Gastrocnemius medialis (tissue), 4 donors: ENCODE measurements around the gene CCNQ.

ENCODE experiments used
- POLR2A ChIP-seq, 2 donors: fragments of 450-650 bp; IDR thresholded peaks; one replicate each; pipeline ENCODE4 v1.6.1; 2017; ENCODE audit warnings: antibody characterized with exemption in 2 of 2, mild to moderate bottlenecking in 2 of 2, moderate library complexity in 2 of 2
- TF ChIP-seq, protein P1 (sequence below), 5 experiments: fragments of 450-650 bp in 3 of 5; fragments of 200-600 bp in 2 of 5; sonication (generic) in 2 of 5; IDR thresholded peaks in 4 of 5; conservative IDR thresholded peaks in 1 of 5; 1 replicate in 4 of 5; 2 replicates in 1 of 5; pipeline ENCODE4 v1.5.1; 2016 to 2019; ENCODE audit warnings: antibody characterized with exemption in 5 of 5, mild to moderate bottlenecking in 3 of 5, moderate library complexity in 3 of 5

DNA sequence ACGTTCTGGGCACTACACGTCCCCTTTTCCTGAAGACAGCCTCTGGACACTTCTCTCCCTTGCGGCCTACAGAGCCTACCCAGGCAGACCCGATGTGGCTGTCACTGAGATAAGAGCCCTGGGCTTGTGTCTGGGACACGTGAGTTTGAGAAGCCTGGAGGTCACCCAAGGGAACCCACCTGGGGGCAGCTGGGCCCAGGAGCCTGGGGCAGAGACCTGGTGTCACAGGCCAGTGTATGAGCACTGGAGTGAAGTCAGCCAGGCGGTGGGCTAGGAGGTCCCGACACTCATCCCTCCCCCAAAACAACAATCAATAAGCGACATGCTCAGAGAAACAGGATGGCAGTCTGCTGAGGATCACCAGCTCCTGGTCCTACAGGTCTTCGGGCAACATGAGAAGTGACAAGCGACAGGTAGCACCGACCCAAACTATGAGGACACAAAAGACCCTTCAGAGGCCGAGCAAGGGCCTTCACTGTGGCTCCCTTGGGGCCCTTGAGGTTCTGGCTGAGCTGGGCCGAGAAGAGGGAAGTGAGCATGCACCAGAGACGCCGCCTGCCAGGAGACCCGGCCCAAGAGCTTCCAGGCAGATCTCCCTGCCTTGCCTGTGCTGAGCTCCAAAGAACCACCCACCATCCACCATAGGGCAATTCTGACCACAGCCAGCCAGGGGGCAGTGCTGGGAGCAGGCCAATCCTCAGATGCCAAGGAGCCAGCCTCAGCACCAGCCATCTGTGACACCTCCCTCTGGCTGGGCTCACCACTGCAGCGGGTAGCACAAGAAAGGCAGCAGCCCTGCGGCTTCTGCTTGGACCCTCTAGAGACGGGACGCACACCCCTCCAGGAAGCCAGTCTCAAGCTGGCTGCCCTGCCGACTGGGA is 37.1 kb upstream of the CCNQ start:
- TF ChIP-seq, protein P1, sequence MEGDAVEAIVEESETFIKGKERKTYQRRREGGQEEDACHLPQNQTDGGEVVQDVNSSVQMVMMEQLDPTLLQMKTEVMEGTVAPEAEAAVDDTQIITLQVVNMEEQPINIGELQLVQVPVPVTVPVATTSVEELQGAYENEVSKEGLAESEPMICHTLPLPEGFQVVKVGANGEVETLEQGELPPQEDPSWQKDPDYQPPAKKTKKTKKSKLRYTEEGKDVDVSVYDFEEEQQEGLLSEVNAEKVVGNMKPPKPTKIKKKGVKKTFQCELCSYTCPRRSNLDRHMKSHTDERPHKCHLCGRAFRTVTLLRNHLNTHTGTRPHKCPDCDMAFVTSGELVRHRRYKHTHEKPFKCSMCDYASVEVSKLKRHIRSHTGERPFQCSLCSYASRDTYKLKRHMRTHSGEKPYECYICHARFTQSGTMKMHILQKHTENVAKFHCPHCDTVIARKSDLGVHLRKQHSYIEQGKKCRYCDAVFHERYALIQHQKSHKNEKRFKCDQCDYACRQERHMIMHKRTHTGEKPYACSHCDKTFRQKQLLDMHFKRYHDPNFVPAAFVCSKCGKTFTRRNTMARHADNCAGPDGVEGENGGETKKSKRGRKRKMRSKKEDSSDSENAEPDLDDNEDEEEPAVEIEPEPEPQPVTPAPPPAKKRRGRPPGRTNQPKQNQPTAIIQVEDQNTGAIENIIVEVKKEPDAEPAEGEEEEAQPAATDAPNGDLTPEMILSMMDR (IDR thresholded peaks at IDR 0.05 in 4 of 5, conservative IDR thresholded peaks at IDR 0.05 in 1 of 5): no peak
- TF ChIP-seq POLR2A (IDR thresholded peaks at IDR 0.05): no peak
